Measurements from ENCODE around the gene ZNF689. TPM values are rescaled to one million over a fixed set of nuclear protein-coding genes. Genes with fewer than 3 reads are reported as not detected.
A peak's percentile ranks its signal among the peaks of the same experiment; 100 is the strongest.
"Not testable (repeated sequence)": the region's sequence is repeated elsewhere in the genome, so short reads cannot be mapped to it uniquely, and the experiment has no call there.

ZNF689 gene
- total RNA-seq, 1 donor from 2014 or later: 24.5 TPM

- H3K4me1 Mint-ChIP-seq (ENCODE audit: low read depth): no peaks in the 10 kb centered on the region
- H3K4me3 Mint-ChIP-seq (ENCODE audit: low read depth): no peak overlapping the region
- no peak for DNase-seq (ENCODE audit: low spot score, unreplicated experiment)
- no peaks in the 10 kb centered on the region for H3K9me3 Mint-ChIP-seq (ENCODE audit: low read depth)
- no peak overlapping the region for H3K27ac Mint-ChIP-seq
- TF ChIP-seq CTCF (IDR thresholded peaks at IDR 0.05; ENCODE audit: unreplicated experiment): no peak
- H3K36me3 Mint-ChIP-seq (ENCODE audit: insufficient read depth): no peaks in the 10 kb centered on the region
- H3K27me3 Mint-ChIP-seq: peaks cover 10% of the 10 kb centered on the region
These were observed 34.2 kb upstream of the ZNF689 start for GRCh38 chr16:30644334-30644830.

GRCh38 chr16:30641378-30641982 is 31.3 kb upstream of the ZNF689 start:
- no peak for TF ChIP-seq CTCF (IDR thresholded peaks at IDR 0.05; ENCODE audit: unreplicated experiment)
- no peak overlapping the region for H3K27ac Mint-ChIP-seq
- peaks cover 8% of the 10 kb centered on the region for H3K27me3 Mint-ChIP-seq
- no peaks in the 10 kb centered on the region for H3K9me3 Mint-ChIP-seq (ENCODE audit: low read depth)
- no peaks in the 10 kb centered on the region for H3K4me1 Mint-ChIP-seq (ENCODE audit: low read depth)
- no peak overlapping the region for H3K4me3 Mint-ChIP-seq (ENCODE audit: low read depth)
- no peaks in the 10 kb centered on the region for H3K36me3 Mint-ChIP-seq (ENCODE audit: insufficient read depth)
- no peak for DNase-seq (ENCODE audit: low spot score, unreplicated experiment)

GRCh38 chr16:30637944-30638343 is 27.8 kb upstream of the ZNF689 start:
- DNase-seq (ENCODE audit: low spot score, unreplicated experiment): no peak
- no peak overlapping the region for H3K27ac Mint-ChIP-seq
- H3K27me3 Mint-ChIP-seq: peaks cover 4% of the 10 kb centered on the region
- H3K36me3 Mint-ChIP-seq (ENCODE audit: insufficient read depth): no peaks in the 10 kb centered on the region
- H3K4me1 Mint-ChIP-seq (ENCODE audit: low read depth): peaks cover 8% of the 10 kb centered on the region
- no peak overlapping the region for H3K4me3 Mint-ChIP-seq (ENCODE audit: low read depth)
- TF ChIP-seq CTCF (IDR thresholded peaks at IDR 0.05; ENCODE audit: unreplicated experiment): peak; percentile 41
- H3K9me3 Mint-ChIP-seq (ENCODE audit: low read depth): no peaks in the 10 kb centered on the region

GRCh38 chr16:30637139-30637538 is 26.9 kb upstream of the ZNF689 start:
- H3K4me3 Mint-ChIP-seq (ENCODE audit: low read depth); H3K36me3 Mint-ChIP-seq (ENCODE audit: insufficient read depth); H3K27me3 Mint-ChIP-seq; H3K9me3 Mint-ChIP-seq (ENCODE audit: low read depth); H3K27ac Mint-ChIP-seq; H3K4me1 Mint-ChIP-seq (ENCODE audit: low read depth); DNase-seq (ENCODE audit: low spot score, unreplicated experiment): not testable (repeated sequence)

GRCh38 chr16:30636599-30636998 is 26.4 kb upstream of the ZNF689 start:
- Mint-ChIP-seq H3K27me3 (peaks cover 4% of the 10 kb centered on the region), H3K4me3 (ENCODE audit: low read depth) (no peak overlapping the region), H3K27ac (no peak overlapping the region), H3K36me3 (ENCODE audit: insufficient read depth) (no peaks in the 10 kb centered on the region), H3K9me3 (ENCODE audit: low read depth) (no peaks in the 10 kb centered on the region), H3K4me1 (ENCODE audit: low read depth) (peaks cover 8% of the 10 kb centered on the region)
- TF ChIP-seq CTCF (IDR thresholded peaks at IDR 0.05; ENCODE audit: unreplicated experiment): no peak
- DNase-seq (ENCODE audit: low spot score, unreplicated experiment): no peak

GRCh38 chr16:30633526-30633925 is 23.3 kb upstream of the ZNF689 start:
- Mint-ChIP-seq H3K36me3 (ENCODE audit: insufficient read depth) (no peaks in the 10 kb centered on the region), H3K9me3 (ENCODE audit: low read depth) (no peaks in the 10 kb centered on the region), H3K27me3 (no peaks in the 10 kb centered on the region), H3K4me1 (ENCODE audit: low read depth) (peaks cover 10% of the 10 kb centered on the region), H3K27ac (peak overlapping the region; percentile 95), H3K4me3 (ENCODE audit: low read depth) (peak overlapping the region; percentile 87)
- DNase-seq (ENCODE audit: low spot score, unreplicated experiment): no peak
- TF ChIP-seq CTCF (IDR thresholded peaks at IDR 0.05; ENCODE audit: unreplicated experiment): no peak

- H3K9me3 Mint-ChIP-seq (ENCODE audit: low read depth); H3K36me3 Mint-ChIP-seq (ENCODE audit: insufficient read depth); DNase-seq (ENCODE audit: low spot score, unreplicated experiment); H3K27ac Mint-ChIP-seq; H3K4me3 Mint-ChIP-seq (ENCODE audit: low read depth); H3K27me3 Mint-ChIP-seq; H3K4me1 Mint-ChIP-seq (ENCODE audit: low read depth): not testable (repeated sequence)
These were observed 22.3 kb upstream of the ZNF689 start for GRCh38 chr16:30632454-30632853.

Data from progenitor cell of endocrine pancreas (in vitro differentiated cells).